Common myeloid progenitor, CD34-positive (primary cell): Measurements from ENCODE around the gene TTC8.

Experiments
- CTCF ChIA-PET: fragments of 350-600 bp; sonication (Branson Sonifier 250); formaldehyde crosslinking; loops from one replicate; lab custom pipeline; 2021; ENCODE audit warnings: antibody characterized with exemption; lab: Charles Lee
- POLR2A ChIA-PET: fragments of 350-600 bp; sonication (Branson Sonifier 250); formaldehyde crosslinking; loops from one replicate; lab custom pipeline; 2021; ENCODE audit warnings: antibody characterized with exemption; lab: Charles Lee
- DNase-seq, 3 donors: peaks; one replicate each; pipeline versions ENCODE4 v3.0.0 to v3.0.0-alpha.2; 2013
- H3K27ac ChIP-seq, 2 experiments: 1 replicate in 1 of 2; 2 replicates in 1 of 2; pipeline ENCODE4 v1.7.0; 2013; ENCODE audit warnings: inconsistent platforms in 2 of 2, low read length in 2 of 2, mild to moderate bottlenecking in 2 of 2, low read depth in 1 of 2, moderate library complexity in 1 of 2; ENCODE audit not compliant: severe bottlenecking in 2 of 2, insufficient read depth in 1 of 2, poor library complexity in 1 of 2
- H3K27me3 ChIP-seq, 5 experiments: replicated peaks in 2 of 5; 1 replicate in 3 of 5; 2 replicates in 2 of 5; pipeline versions ENCODE4 v1.6.1 to v1.7.0; 2013; ENCODE audit warnings: low read length in 4 of 5, mild to moderate bottlenecking in 2 of 5, moderate library complexity in 2 of 5, inconsistent platforms in 1 of 5; ENCODE audit not compliant: insufficient read depth in 5 of 5, control insufficient read depth in 4 of 5
- H3K36me3 ChIP-seq, 4 experiments: 1 replicate in 2 of 4; 2 replicates in 2 of 4; pipeline versions ENCODE4 v1.6.1 to v1.7.0; 2013; ENCODE audit warnings: low read length in 3 of 4, control low read depth in 1 of 4, mild to moderate bottlenecking in 1 of 4; ENCODE audit not compliant: control insufficient read depth in 4 of 4, insufficient read depth in 4 of 4
- H3K4me1 ChIP-seq, 4 experiments: 1 replicate in 3 of 4; 2 replicates in 1 of 4; pipeline versions ENCODE4 v1.6.1 to v1.7.1; 2013; ENCODE audit warnings: low read length in 3 of 4, mild to moderate bottlenecking in 3 of 4, control low read depth in 1 of 4, inconsistent platforms in 1 of 4, moderate library complexity in 1 of 4; ENCODE audit not compliant: control insufficient read depth in 4 of 4, insufficient read depth in 4 of 4; ENCODE audit errors: control extremely low read depth in 1 of 4
- H3K4me3 ChIP-seq, 7 experiments: 1 replicate in 4 of 7; 2 replicates in 3 of 7; pipeline versions ENCODE4 v1.5.1 to v1.7.0; 2013; ENCODE audit warnings: mild to moderate bottlenecking in 7 of 7, low read length in 6 of 7, moderate library complexity in 6 of 7, inconsistent platforms in 2 of 7, low read depth in 2 of 7, control low read depth in 1 of 7; ENCODE audit not compliant: insufficient read depth in 4 of 7, control insufficient read depth in 1 of 7; ENCODE audit errors: extremely low read depth in 1 of 7
- H3K9me3 ChIP-seq, 5 experiments: 1 replicate in 4 of 5; 2 replicates in 1 of 5; pipeline versions ENCODE4 v1.6.1 to v1.7.1; 2013; ENCODE audit warnings: low read length in 4 of 5, mild to moderate bottlenecking in 2 of 5, inconsistent platforms in 1 of 5, low read depth in 1 of 5, moderate library complexity in 1 of 5; ENCODE audit not compliant: control insufficient read depth in 4 of 5, insufficient read depth in 2 of 5; ENCODE audit errors: control extremely low read depth in 1 of 5
- WGBS: methylation state at CpG from one replicate; pipeline ENCODE4 v1.1.5; 2013; ENCODE audit not compliant: insufficient coverage; 5-methylcytosine and 5-hydroxymethylcytosine counted together

TTC8 gene

GRCh38 chr14:88844980-88845491 is 20.6 kb downstream of the TTC8 start:
- Histone ChIP-seq H3K4me3 (no peak overlapping the region), H3K27me3 (no peaks in the 10 kb centered on the region), H3K9me3 (no peaks in the 10 kb centered on the region), H3K4me1 (no peaks in the 10 kb centered on the region), H3K27ac (no peak overlapping the region), H3K36me3 (peaks cover 0 to 4% (median 3%) of the 10 kb centered on the region in 4 experiments)
- DNase-seq: no peak
- 100% methylated on average over 2 of the region's 2 CpGs for WGBS
- CTCF ChIA-PET: no interaction called here
- POLR2A ChIA-PET: no interaction called here

GRCh38 chr14:88848571-88848970 is 24.1 kb downstream of the TTC8 start:
- ChIA-PET CTCF (no interaction called here), POLR2A (no interaction called here)
- Histone ChIP-seq H3K9me3 (no peaks in the 10 kb centered on the region), H3K36me3 (peaks cover 0 to 3% (median 1%) of the 10 kb centered on the region in 4 experiments), H3K4me3 (no peak overlapping the region), H3K4me1 (no peaks in the 10 kb centered on the region), H3K27me3 (no peaks in the 10 kb centered on the region), H3K27ac (no peak overlapping the region)
- DNase-seq: no peak
- no CpG with 5 or more reads among the region's 1 CpG for WGBS

GRCh38 chr14:88849716-88850115 is 25.3 kb downstream of the TTC8 start:
- H3K4me3 ChIP-seq: no peak overlapping the region
- DNase-seq: no peak
- no peak overlapping the region for H3K27ac ChIP-seq
- H3K27me3 ChIP-seq: no peaks in the 10 kb centered on the region
- WGBS: no CpG with 5 or more reads among the region's 2 CpGs
- ChIA-PET CTCF (no interaction called here), POLR2A (no interaction called here)
- H3K36me3 ChIP-seq: peaks cover 0 to 4% (median 2%) of the 10 kb centered on the region in 4 experiments
- H3K4me1 ChIP-seq: no peaks in the 10 kb centered on the region
- no peaks in the 10 kb centered on the region for H3K9me3 ChIP-seq

- H3K36me3 ChIP-seq: peaks cover 0 to 9% (median 2%) of the 10 kb centered on the region in 4 experiments
- CTCF ChIA-PET: interaction anchor here (1.2 kb wide), 2 partner anchors 10 to 20 kb away, joined by 3 read pairs; no protein-coding TSS in a partner anchor
- no peaks in the 10 kb centered on the region for H3K4me1 ChIP-seq
- 100% methylated on average over 1 of the region's 1 CpG for WGBS
- no peaks in the 10 kb centered on the region for H3K27me3 ChIP-seq
- no peak overlapping the region for H3K4me3 ChIP-seq
- no peak for DNase-seq
- POLR2A ChIA-PET: no interaction called here
- no peaks in the 10 kb centered on the region for H3K9me3 ChIP-seq
- no peak overlapping the region for H3K27ac ChIP-seq
These were observed 27.1 kb downstream of the TTC8 start for GRCh38 chr14:88851587-88851986.

GRCh38 chr14:88852632-88853031 is 28.2 kb downstream of the TTC8 start:
- WGBS: no CpG with 5 or more reads among the region's 1 CpG
- POLR2A ChIA-PET: no interaction called here
- Histone ChIP-seq H3K36me3 (peaks cover 0 to 7% (median 4%) of the 10 kb centered on the region in 4 experiments), H3K4me1 (no peaks in the 10 kb centered on the region), H3K27ac (no peak overlapping the region), H3K9me3 (no peaks in the 10 kb centered on the region), H3K4me3 (no peak overlapping the region), H3K27me3 (no peaks in the 10 kb centered on the region)
- DNase-seq: no peak
- CTCF ChIA-PET: no interaction called here

GRCh38 chr14:88853129-88853528 is 28.7 kb downstream of the TTC8 start:
- Histone ChIP-seq H3K4me1 (no peaks in the 10 kb centered on the region), H3K27ac (no peak overlapping the region), H3K4me3 (no peak overlapping the region), H3K36me3 (peaks cover 0 to 7% (median 4%) of the 10 kb centered on the region in 4 experiments), H3K27me3 (no peaks in the 10 kb centered on the region), H3K9me3 (no peaks in the 10 kb centered on the region)
- POLR2A ChIA-PET: interaction anchor here (0.6 kb wide), 1 partner anchor 1330 kb away, joined by 3 read pairs; no protein-coding TSS in a partner anchor
- CTCF ChIA-PET: interaction anchor here (1.1 kb wide), 1 partner anchor 15 kb away, joined by 3 read pairs; no protein-coding TSS in a partner anchor
- no peak for DNase-seq

GRCh38 chr14:88856786-88857366 is 32.4 kb downstream of the TTC8 start:
- no peaks in the 10 kb centered on the region for H3K27me3 ChIP-seq
- no peaks in the 10 kb centered on the region for H3K4me1 ChIP-seq
- DNase-seq: no peak
- no peak overlapping the region for H3K27ac ChIP-seq
- no peaks in the 10 kb centered on the region for H3K9me3 ChIP-seq
- no peak overlapping the region for H3K4me3 ChIP-seq
- WGBS: 100% methylated on average over 1 of the region's 1 CpG
- ChIA-PET CTCF (no interaction called here), POLR2A (interaction anchor here (0.5 kb wide), 1 partner anchor 721 kb away, joined by 3 read pairs; no protein-coding TSS in a partner anchor)
- peaks cover 0 to 16% (median 6%) of the 10 kb centered on the region in 4 experiments for H3K36me3 ChIP-seq
